Dendritic cell treated with granulocyte-macrophage colony-stimulating factor and Interleukin-4, amounts not matched to agents 40 ng/mL and 50 ng/mL, for 4 days (primary cell): ENCODE results near the gene MTHFD1.

ENCODE experiments used
- H3K27ac Mint-ChIP-seq: one replicate; pipeline ENCODE4 v1.8.0; 2022; ENCODE audit warnings: mild to moderate bottlenecking, mixed read lengths
- H3K27me3 Mint-ChIP-seq: one replicate; pipeline ENCODE4 v1.8.0; 2022; ENCODE audit warnings: mild to moderate bottlenecking, mixed read lengths
- H3K36me3 Mint-ChIP-seq: one replicate; pipeline ENCODE4 v1.8.0; 2022; ENCODE audit warnings: low read depth, mixed read lengths
- H3K4me1 Mint-ChIP-seq: one replicate; pipeline ENCODE4 v1.8.0; 2022; ENCODE audit warnings: low read depth, mixed read lengths
- H3K4me3 Mint-ChIP-seq: one replicate; pipeline ENCODE4 v1.8.0; 2022; ENCODE audit warnings: mild to moderate bottlenecking, moderate library complexity, mixed read lengths
- H3K9me3 Mint-ChIP-seq: one replicate; pipeline ENCODE4 v1.8.0; 2022; ENCODE audit warnings: mixed read lengths
- intact Hi-C: fragments of 100-400 bp; cut with micrococcal nuclease; formaldehyde crosslinking; loops from one replicate; pipeline ENCODE4 v1.15.0; 2022

Gene MTHFD1

DNA sequence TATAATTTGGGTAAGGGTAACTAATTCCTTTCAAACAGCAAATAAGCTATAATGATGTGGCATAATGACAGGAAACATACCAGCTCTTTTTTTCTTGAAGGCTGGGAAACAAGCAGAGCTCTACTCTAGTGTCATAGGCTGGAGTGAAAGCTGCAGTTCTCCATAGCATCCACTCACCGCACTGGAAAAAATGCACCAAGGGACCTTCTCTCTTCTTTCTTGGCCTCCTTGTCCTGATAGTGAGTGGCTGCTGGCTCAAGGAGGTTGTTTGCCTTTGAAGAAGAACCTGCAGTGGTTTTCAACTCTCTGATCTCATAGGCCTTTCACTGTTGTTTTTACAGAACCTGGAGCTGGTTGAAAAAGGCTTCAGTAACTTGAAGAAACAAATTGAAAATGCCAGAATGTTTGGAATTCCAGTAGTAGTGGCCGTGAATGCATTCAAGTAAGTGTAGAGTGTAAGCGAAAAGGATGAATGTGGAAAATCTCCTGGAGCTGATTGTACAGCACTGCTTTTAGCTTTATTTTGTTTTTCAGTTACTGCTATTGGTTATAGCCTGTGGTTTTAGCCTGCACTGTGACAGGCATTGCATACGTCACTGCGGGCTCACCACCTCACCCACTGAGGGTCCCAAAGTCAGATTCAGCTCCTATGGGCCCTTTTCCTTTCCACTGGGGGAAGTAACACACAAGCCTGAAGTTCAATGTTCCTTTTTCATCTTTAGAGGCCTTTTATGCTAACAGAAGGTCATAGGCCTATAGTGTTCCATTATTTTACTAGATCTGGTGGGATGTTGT lies 59.9 kb downstream of the MTHFD1 start:
- Mint-ChIP-seq H3K4me1 (peaks cover 25% of the 10 kb centered on the region), H3K27me3 (no peaks in the 10 kb centered on the region), H3K4me3 (no peak overlapping the region), H3K36me3 (peaks cover 63% of the 10 kb centered on the region), H3K27ac (no peak overlapping the region), H3K9me3 (no peaks in the 10 kb centered on the region)
- intact Hi-C loops, result no loop called here

DNA sequence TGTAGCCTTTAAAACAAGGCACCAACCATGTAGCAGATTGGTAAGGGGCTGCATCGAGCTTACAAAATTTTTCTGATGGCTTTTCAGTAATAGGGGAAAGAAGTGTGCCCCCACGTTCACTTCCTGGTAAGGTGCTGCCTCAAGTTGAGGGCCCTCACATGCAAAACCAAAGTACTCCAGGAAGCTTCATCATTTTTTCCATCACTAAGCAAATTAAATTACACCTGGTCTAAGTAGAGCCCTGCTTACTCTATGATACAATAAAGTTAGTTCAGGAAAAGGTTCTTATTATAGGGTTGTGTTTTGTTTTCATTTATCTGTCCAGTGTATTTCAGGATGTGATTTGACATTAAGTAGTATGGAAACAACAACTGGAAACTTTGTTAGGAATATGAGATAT lies 62.1 kb downstream of the MTHFD1 start:
- no peaks in the 10 kb centered on the region for H3K27me3 Mint-ChIP-seq
- no peak overlapping the region for H3K27ac Mint-ChIP-seq
- H3K36me3 Mint-ChIP-seq, result peaks cover 66% of the 10 kb centered on the region
- no peaks in the 10 kb centered on the region for H3K9me3 Mint-ChIP-seq
- peaks cover 9% of the 10 kb centered on the region for H3K4me1 Mint-ChIP-seq
- H3K4me3 Mint-ChIP-seq, result no peak overlapping the region
- intact Hi-C loops, result no loop called here

DNA sequence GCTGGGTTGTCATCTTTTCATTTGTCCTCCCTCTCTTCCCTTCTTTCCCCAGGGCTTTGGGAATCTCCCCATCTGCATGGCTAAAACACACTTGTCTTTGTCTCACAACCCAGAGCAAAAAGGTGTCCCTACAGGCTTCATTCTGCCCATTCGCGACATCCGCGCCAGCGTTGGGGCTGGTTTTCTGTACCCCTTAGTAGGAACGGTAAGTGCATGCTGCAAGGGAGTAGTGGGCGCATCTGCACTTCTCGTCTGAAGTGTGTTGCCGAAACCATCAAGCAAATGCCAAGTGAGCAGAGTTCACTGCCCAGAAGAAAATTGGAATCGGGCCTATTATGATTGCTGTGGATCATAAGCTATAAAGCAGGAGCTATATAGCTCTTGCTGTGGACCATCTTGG lies 66.5 kb downstream of the MTHFD1 start:
- H3K4me3 Mint-ChIP-seq, result no peak overlapping the region
- H3K27me3 Mint-ChIP-seq, result no peaks in the 10 kb centered on the region
- no peak overlapping the region for H3K27ac Mint-ChIP-seq
- H3K9me3 Mint-ChIP-seq, result no peaks in the 10 kb centered on the region
- intact Hi-C loops, result no loop called here
- peaks cover 62% of the 10 kb centered on the region for H3K36me3 Mint-ChIP-seq
- peaks cover 39% of the 10 kb centered on the region for H3K4me1 Mint-ChIP-seq

DNA sequence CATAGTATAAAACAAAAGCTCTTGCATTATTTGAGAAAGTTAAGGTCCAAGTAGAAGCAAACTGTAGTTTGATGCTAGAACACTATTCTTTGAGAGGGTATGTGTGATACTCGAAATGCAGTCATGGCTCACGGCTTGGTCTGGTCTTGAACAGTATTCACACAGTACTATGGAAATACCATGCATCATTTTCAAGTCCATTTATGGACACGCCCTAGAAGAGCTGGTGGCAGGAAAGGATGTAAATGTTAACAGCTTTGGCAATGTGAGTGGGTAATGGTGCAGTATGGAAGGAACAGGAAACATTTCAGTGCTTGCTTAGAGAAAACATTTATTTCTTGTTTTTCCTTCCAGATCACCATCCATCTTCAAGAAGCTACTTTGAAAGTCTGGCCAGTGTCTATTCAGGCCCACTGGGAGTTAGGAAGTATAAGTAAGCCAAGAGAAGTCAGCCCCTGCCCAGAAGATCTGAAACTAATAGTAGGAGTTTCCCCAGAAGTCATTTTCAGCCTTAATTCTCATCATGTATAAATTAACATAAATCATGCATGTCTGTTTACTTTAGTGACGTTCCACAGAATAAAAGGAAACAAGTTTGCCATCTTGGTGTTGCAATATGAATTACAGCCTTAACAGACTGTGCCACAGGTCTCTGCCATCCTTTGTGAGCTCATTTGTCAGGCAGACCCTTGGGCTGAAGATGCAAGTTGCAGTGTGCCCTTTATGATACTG lies 71.4 kb downstream of the MTHFD1 start:
- Mint-ChIP-seq H3K4me1 (peaks cover 61% of the 10 kb centered on the region), H3K4me3 (no peak overlapping the region), H3K27ac (peak overlapping the region; percentile 92), H3K9me3 (no peaks in the 10 kb centered on the region), H3K27me3 (peaks cover 13% of the 10 kb centered on the region), H3K36me3 (peaks cover 34% of the 10 kb centered on the region)
- intact Hi-C loops, result no loop called here

DNA sequence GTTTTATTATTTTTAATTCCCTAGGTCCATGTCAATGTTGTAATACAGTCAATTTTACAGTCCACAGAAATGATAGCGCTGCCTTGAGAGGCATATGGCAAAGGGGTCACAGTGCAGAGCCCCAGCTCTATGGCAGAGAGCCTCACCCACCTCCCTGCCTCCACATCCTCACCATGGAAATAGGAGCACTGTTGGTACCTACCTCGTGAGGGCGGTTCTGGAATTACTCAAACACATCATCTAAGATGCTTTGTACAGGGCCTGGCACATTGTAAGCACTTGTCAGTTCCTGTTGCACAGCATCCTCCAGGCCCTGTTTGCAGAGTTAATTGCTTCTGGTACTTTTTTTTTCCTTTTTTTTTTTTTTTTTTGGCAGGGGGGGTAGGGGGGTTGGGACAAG lies 73.1 kb downstream of the MTHFD1 start:
- peaks cover 27% of the 10 kb centered on the region for H3K27me3 Mint-ChIP-seq
- no peak overlapping the region for H3K4me3 Mint-ChIP-seq
- H3K9me3 Mint-ChIP-seq, result no peaks in the 10 kb centered on the region
- intact Hi-C loops, result no loop called here
- peak overlapping the region; percentile 92 for H3K27ac Mint-ChIP-seq
- H3K4me1 Mint-ChIP-seq, result peaks cover 61% of the 10 kb centered on the region
- peaks cover 23% of the 10 kb centered on the region for H3K36me3 Mint-ChIP-seq

DNA sequence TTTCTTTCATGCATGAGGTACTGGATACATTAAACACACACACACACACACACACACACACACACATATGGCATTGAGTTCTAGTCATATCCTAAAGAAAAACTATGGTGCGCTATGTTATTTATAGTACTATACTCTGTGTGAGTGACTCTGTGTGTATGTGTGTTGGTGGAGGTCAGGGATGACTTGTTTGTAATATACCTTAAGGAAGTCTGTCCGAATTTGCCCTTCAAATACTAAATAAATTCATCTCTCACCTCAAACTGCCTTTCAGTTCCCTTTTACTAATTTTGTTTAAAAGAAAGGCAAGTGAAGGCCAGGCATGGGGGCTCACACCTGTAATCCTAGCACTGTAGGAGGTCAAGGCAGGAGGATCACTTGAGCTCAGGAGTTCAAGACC lies 75.0 kb downstream of the MTHFD1 start:
- no peaks in the 10 kb centered on the region for H3K9me3 Mint-ChIP-seq
- H3K4me1 Mint-ChIP-seq, result peaks cover 42% of the 10 kb centered on the region
- H3K4me3 Mint-ChIP-seq, result no peak overlapping the region
- peaks cover 20% of the 10 kb centered on the region for H3K36me3 Mint-ChIP-seq
- intact Hi-C loops, result no loop called here
- H3K27ac Mint-ChIP-seq, result no peak overlapping the region
- H3K27me3 Mint-ChIP-seq, result peaks cover 28% of the 10 kb centered on the region

GRCh38 chr14:64463873-64464272 lies 75.7 kb downstream of the MTHFD1 start:
- peaks cover 30% of the 10 kb centered on the region for H3K27me3 Mint-ChIP-seq
- no peaks in the 10 kb centered on the region for H3K9me3 Mint-ChIP-seq
- intact Hi-C loops, result no loop called here
- no peak overlapping the region for H3K4me3 Mint-ChIP-seq
- H3K36me3 Mint-ChIP-seq, result peaks cover 27% of the 10 kb centered on the region
- H3K27ac Mint-ChIP-seq, result no peak overlapping the region
- peaks cover 36% of the 10 kb centered on the region for H3K4me1 Mint-ChIP-seq

DNA sequence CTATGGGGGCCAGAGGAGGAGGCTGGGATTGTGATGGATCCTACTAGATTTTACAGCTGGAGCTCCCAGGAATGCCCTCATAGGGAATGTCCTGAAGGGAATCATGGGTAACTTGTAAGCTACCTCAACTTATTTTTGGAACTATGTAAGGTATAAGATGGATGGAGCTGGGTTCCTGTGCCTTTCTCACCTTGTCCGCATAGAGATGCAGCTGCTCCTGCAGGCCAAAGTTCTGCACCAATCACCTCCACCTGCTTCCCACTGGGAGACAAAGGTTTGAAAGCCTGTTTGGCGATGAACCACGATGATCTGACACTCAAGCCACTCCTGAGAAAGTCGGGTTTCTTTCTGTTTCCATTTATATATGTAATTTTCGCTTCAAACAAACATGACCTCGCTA lies 76.5 kb downstream of the MTHFD1 start:
- H3K4me1 Mint-ChIP-seq, result peaks cover 30% of the 10 kb centered on the region
- no peaks in the 10 kb centered on the region for H3K9me3 Mint-ChIP-seq
- H3K36me3 Mint-ChIP-seq, result peaks cover 30% of the 10 kb centered on the region
- H3K4me3 Mint-ChIP-seq, result peak overlapping the region; percentile 83
- H3K27me3 Mint-ChIP-seq, result peaks cover 30% of the 10 kb centered on the region
- H3K27ac Mint-ChIP-seq, result no peak overlapping the region
- intact Hi-C loops, result loop anchor here (5.0 kb wide), 2 partner anchors 48 to 77 kb away; partner anchors contain the start of gene MTHFD1

GRCh38 chr14:64465191-64465822 lies 77.2 kb downstream of the MTHFD1 start, which contains the start of gene AKAP5:
Gene AKAP5, plus strand, starts transcription at chr14:64465499. Its CDS starts 2,896 bp downstream, at chr14:64468395.
- peaks cover 30% of the 10 kb centered on the region for H3K27me3 Mint-ChIP-seq
- H3K27ac Mint-ChIP-seq, result peak within 1 kb of the TSS; percentile 48
- H3K4me3 Mint-ChIP-seq, result peak within 1 kb of the TSS; percentile 83
- intact Hi-C loops, result loop anchor here (5.0 kb wide), 2 partner anchors 47 to 78 kb away; partner anchors contain the start of gene MTHFD1
- no peaks in the 10 kb centered on the region for H3K9me3 Mint-ChIP-seq
- peaks cover 26% of the 10 kb centered on the region for H3K4me1 Mint-ChIP-seq
- peaks cover 30% of the 10 kb centered on the region for H3K36me3 Mint-ChIP-seq

GRCh38 chr14:64465831-64466554 lies 77.8 kb downstream of the MTHFD1 start:
- intact Hi-C loops, result loop anchor here (5.0 kb wide), 2 partner anchors 46 to 79 kb away; partner anchors contain the start of gene MTHFD1

GRCh38 chr14:64467101-64467500 lies 78.9 kb downstream of the MTHFD1 start:
- Mint-ChIP-seq H3K27ac (no peak overlapping the region), H3K27me3 (peaks cover 30% of the 10 kb centered on the region), H3K4me1 (peaks cover 20% of the 10 kb centered on the region), H3K9me3 (no peaks in the 10 kb centered on the region), H3K36me3 (peaks cover 23% of the 10 kb centered on the region), H3K4me3 (no peak overlapping the region)
- intact Hi-C loops, result loop anchor here (5.0 kb wide), 2 partner anchors 45 to 80 kb away; partner anchors contain the start of gene MTHFD1

More at GRCh38 chr14:64465831-64466554, 77.8 kb downstream of the MTHFD1 start:
- H3K36me3 Mint-ChIP-seq, result peaks cover 26% of the 10 kb centered on the region
- H3K9me3 Mint-ChIP-seq, result no peaks in the 10 kb centered on the region
- H3K27ac Mint-ChIP-seq, result peak overlapping the region; percentile 48
- H3K27me3 Mint-ChIP-seq, result peaks cover 30% of the 10 kb centered on the region
- H3K4me3 Mint-ChIP-seq, result peak overlapping the region; percentile 83
- H3K4me1 Mint-ChIP-seq, result peaks cover 22% of the 10 kb centered on the region

GRCh38 chr14:64467566-64467965 lies 79.4 kb downstream of the MTHFD1 start:
- intact Hi-C loops, result loop anchor here (5.0 kb wide), 2 partner anchors 45 to 80 kb away; partner anchors contain the start of gene MTHFD1
- Mint-ChIP-seq H3K27me3 (peaks cover 30% of the 10 kb centered on the region), H3K27ac (no peak overlapping the region), H3K4me3 (no peak overlapping the region), H3K36me3 (peaks cover 23% of the 10 kb centered on the region), H3K4me1 (peaks cover 18% of the 10 kb centered on the region), H3K9me3 (no peaks in the 10 kb centered on the region)

DNA sequence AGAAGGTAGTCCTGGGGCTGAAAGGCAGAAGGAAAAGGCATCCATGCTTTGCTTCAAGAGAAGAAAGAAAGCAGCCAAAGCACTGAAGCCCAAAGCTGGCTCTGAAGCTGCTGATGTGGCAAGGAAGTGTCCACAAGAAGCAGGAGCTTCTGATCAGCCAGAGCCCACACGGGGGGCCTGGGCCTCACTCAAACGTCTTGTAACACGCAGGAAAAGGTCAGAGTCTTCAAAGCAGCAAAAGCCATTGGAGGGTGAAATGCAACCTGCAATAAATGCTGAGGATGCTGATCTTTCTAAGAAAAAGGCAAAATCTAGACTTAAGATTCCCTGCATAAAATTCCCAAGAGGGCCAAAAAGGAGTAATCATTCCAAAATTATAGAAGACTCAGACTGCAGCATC lies 80.3 kb downstream of the MTHFD1 start:
- Mint-ChIP-seq H3K9me3 (no peaks in the 10 kb centered on the region), H3K4me3 (no peak overlapping the region), H3K27me3 (peaks cover 28% of the 10 kb centered on the region), H3K27ac (no peak overlapping the region), H3K36me3 (peaks cover 23% of the 10 kb centered on the region), H3K4me1 (peaks cover 12% of the 10 kb centered on the region)
- intact Hi-C loops, result loop anchor here (5.0 kb wide), 2 partner anchors 44 to 81 kb away; partner anchors contain the start of gene MTHFD1
